WI38 (cell line): ENCODE results near the gene NFILZ.
A peak's percentile ranks its signal among the peaks of the same experiment; 100 is the strongest.

ENCODE experiments used
- H3K4me3 ChIP-seq: 2 replicates; pipeline ENCODE4 v1.5.1; 2011; ENCODE audit warnings: low read depth, mild to moderate bottlenecking, control low read depth, low read length
- TF ChIP-seq, protein P1 (sequence below): IDR thresholded peaks from 2 replicates; pipeline ENCODE4 v1.5.1; 2012; ENCODE audit warnings: low read depth, mild to moderate bottlenecking, control low read depth, low read length

NFILZ gene, protein sequence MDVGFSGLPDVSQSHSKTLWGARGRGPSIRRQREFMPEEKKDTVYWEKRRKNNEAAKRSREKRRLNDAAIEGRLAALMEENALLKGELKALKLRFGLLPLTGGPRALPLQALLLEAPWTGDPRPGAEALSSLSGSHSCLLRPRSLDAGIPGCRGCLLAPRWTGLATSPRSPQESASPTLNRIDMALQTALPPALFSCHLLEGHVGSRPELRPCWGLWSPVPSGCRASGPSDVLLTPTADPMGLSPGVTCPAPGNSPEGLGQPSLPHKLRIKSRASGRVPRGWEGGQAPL

DNA sequence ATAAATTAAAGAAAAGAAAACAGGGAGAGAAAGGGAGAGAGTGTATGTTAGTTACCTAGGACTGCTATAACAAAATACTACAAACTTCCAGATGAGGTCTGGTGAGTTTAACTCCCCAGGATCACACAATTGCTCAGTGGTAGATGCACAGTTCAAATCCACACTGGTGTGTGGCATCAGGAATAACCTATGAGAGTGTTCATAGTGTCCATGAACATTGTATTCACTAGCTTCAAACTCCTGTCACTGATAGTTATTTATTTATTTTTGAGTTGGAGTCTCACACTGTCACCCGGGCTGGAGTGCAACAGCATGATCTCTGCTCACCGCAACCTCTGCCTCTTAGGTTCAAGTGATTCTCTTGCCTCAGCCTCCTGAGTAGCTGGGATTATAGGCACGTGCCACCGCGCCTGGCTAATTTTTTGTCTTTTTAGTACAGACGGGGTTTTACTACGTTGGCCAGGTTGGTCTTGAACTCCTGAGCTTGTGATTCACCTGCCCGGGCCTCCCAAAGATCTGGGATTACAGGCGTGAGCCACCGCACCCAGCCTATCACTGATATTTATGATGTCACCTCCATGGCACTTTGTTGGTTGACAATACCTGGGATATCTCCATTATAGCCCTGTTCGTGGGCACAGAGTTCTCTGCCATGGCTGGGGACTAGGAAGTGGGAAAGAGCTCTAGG lies at the start of gene NFILZ:
Gene NFILZ, plus strand, starts transcription at position 638 of the 688 bp plus-strand sequence. CDS start 46,133 bp downstream, outside the sequence.
- TF ChIP-seq, protein P1, sequence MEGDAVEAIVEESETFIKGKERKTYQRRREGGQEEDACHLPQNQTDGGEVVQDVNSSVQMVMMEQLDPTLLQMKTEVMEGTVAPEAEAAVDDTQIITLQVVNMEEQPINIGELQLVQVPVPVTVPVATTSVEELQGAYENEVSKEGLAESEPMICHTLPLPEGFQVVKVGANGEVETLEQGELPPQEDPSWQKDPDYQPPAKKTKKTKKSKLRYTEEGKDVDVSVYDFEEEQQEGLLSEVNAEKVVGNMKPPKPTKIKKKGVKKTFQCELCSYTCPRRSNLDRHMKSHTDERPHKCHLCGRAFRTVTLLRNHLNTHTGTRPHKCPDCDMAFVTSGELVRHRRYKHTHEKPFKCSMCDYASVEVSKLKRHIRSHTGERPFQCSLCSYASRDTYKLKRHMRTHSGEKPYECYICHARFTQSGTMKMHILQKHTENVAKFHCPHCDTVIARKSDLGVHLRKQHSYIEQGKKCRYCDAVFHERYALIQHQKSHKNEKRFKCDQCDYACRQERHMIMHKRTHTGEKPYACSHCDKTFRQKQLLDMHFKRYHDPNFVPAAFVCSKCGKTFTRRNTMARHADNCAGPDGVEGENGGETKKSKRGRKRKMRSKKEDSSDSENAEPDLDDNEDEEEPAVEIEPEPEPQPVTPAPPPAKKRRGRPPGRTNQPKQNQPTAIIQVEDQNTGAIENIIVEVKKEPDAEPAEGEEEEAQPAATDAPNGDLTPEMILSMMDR, result no peak
- H3K4me3 ChIP-seq, result no peak within 1 kb of the TSS

DNA sequence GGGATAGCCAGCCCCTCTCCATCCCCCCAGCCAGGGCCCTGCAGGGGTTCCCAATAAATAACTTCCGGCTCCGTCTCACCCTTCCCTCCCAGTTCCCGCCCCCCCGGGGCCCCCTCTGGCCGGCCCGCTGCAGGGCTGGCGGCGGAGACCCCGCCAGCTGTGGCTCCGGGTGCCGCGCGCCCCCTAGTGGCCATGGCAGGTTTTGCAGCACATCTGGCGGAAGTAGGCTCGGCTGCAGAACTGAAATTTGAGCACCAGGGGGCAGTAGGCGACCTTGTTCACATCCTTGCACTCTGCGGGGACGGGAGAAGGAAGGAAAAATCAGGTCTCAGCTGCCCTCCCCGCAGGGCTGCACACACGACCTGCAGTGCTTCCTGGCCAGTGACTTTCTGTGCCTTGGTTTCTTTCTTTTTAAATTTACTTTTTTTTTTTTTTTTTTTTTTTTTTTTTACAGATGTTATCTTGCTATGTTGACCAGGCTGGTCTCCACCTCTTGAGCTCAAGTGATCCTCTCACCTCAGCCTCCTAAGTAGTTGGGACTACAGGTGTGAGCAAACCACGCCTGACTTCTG lies 49.6 kb upstream of the NFILZ start:
- TF ChIP-seq, protein P1, result peak; percentile 99
- H3K4me3 ChIP-seq, result no peak overlapping the region

GRCh38 chr19:8584965-8585893 lies 45.2 kb upstream of the NFILZ start:
- TF ChIP-seq, protein P1, result no peak
- no peak overlapping the region for H3K4me3 ChIP-seq

- no peak overlapping the region for H3K4me3 ChIP-seq
- TF ChIP-seq, protein P1, result peak; percentile 60
These were observed 44.3 kb upstream of the NFILZ start for GRCh38 chr19:8585894-8586750.

GRCh38 chr19:8589177-8589714 lies 41.2 kb upstream of the NFILZ start:
- TF ChIP-seq, protein P1, result no peak
- no peak overlapping the region for H3K4me3 ChIP-seq

DNA sequence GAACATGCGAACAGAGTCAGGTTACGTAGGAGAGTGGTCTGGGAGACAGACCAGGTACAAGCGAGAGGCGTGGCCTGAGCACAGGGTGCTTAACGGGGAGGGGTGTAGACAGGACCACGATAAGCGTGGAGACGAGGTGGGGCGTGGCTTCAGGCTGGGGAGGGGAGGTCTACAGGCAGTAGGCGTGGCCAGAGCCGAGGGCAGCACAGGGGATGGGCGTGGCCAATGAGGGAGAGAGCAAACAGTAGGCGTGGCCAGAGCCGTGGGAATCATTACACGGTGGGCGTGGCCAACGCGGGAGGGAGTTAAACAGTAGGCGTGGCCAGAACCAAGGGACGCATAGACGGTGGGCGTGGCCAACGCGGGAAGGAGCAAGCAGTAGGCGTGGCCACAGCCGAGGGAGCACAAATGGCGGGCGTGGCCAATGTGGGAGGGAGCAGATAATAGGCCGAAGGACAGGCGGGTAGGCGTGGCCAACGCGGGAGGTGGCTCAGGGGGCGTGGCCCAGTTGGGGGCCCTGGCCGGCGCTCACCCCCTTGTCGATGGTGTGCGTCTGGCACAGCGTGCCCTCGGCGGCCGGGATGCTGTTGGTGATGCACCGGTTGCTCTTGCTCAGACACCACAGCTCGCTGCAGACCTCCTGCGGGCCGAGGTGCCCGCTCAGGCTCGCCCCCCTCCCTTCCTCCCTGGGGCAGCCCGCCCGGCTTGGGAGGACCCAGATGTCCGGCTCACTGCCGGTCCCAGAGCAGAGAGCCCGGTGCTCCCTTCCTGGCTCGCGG lies 38.0 kb upstream of the NFILZ start:
- TF ChIP-seq, protein P1, result no peak
- H3K4me3 ChIP-seq, result peak overlapping the region; percentile 35
